Endodermal cell (in vitro differentiated cells): ENCODE results near the gene LHPP. TPM values are rescaled to one million over a fixed set of nuclear protein-coding genes. Genes with fewer than 3 reads are reported as not detected.

ENCODE experiments used
- DNase-seq: peaks from one replicate; pipeline ENCODE4 v3.0.0-alpha.2; 2017
- H3K27ac ChIP-seq: 2 replicates; pipeline ENCODE4 v1.5.1; 2013; ENCODE audit warnings: mild to moderate bottlenecking, low read depth, low read length, moderate library complexity
- H3K27me3 ChIP-seq: 2 replicates; pipeline ENCODE4 v1.6.1; 2013; ENCODE audit warnings: mild to moderate bottlenecking, low read length, moderate library complexity; ENCODE audit not compliant: insufficient read depth, control insufficient read depth, poor library complexity, severe bottlenecking
- H3K36me3 ChIP-seq: 2 replicates; pipeline ENCODE4 v1.7.0; 2013; ENCODE audit warnings: mild to moderate bottlenecking, low read length, moderate library complexity; ENCODE audit not compliant: control insufficient read depth, insufficient read depth
- H3K4me1 ChIP-seq: one replicate; pipeline ENCODE4 v1.7.0; 2013; ENCODE audit warnings: low read length; ENCODE audit not compliant: control insufficient read depth, insufficient read depth
- H3K4me3 ChIP-seq: 2 replicates; pipeline ENCODE4 v1.5.1; 2013; ENCODE audit warnings: mild to moderate bottlenecking, low read length, moderate library complexity
- H3K9ac ChIP-seq: 2 replicates; pipeline ENCODE4 v1.6.1; 2013; ENCODE audit warnings: mild to moderate bottlenecking, low read length, moderate library complexity; ENCODE audit not compliant: poor library complexity, severe bottlenecking; ENCODE audit errors: extremely low read depth
- H3K9me3 ChIP-seq: 2 replicates; pipeline ENCODE4 v1.6.1; 2013; ENCODE audit warnings: mild to moderate bottlenecking, low read length, moderate library complexity; ENCODE audit not compliant: control insufficient read depth
- H3K27ac Mint-ChIP-seq: 2 replicates; pipeline ENCODE4 v1.8.0; 2020; ENCODE audit warnings: mixed read lengths
- H3K27me3 Mint-ChIP-seq: 2 replicates; pipeline ENCODE4 v1.8.0; 2021; ENCODE audit warnings: mild to moderate bottlenecking, mixed read lengths; ENCODE audit not compliant: insufficient read depth
- H3K36me3 Mint-ChIP-seq: 2 replicates; pipeline ENCODE4 v1.8.0; 2020; ENCODE audit warnings: low read depth, mixed read lengths
- H3K4me1 Mint-ChIP-seq: 2 replicates; pipeline ENCODE4 v1.8.0; 2020; ENCODE audit warnings: mixed read lengths
- H3K4me3 Mint-ChIP-seq: 2 replicates; pipeline ENCODE4 v1.8.0; 2020; ENCODE audit warnings: mild to moderate bottlenecking, moderate library complexity, mixed read lengths
- H3K9me3 Mint-ChIP-seq: 2 replicates; pipeline ENCODE4 v1.8.0; 2020; ENCODE audit warnings: mild to moderate bottlenecking, mixed read lengths
- CTCF ChIP-seq: fragments of 200-600 bp; sonication (generic); conservative IDR thresholded peaks from 2 replicates; pipeline ENCODE4 v1.5.0; 2021; ENCODE audit warnings: antibody characterized with exemption, mild to moderate bottlenecking
- WGBS, 2 experiments: methylation state at CpG; one replicate each; pipeline versions ENCODE4 v1.1.5 to v1.1.7; 2013; ENCODE audit warnings: missing lambda C conversion rate in 2 of 2, mixed read lengths in 1 of 2; ENCODE audit not compliant: insufficient coverage in 1 of 2, insufficient read length in 1 of 2; 5-methylcytosine and 5-hydroxymethylcytosine counted together
- total RNA-seq, 2 donors: library from RNA; stranded (reverse); fragmentation: NEBNext Ultra II Directional in 1 of 2; extraction: Animal tissue kit (Norgen Biotek cat#: 25700) in 1 of 2; gene quantifications; 2 replicates in 1 of 2; 3 replicates in 1 of 2; pipeline ENCODE4 v1.2.1, GENCODE V29; 2021

Gene LHPP
- total RNA-seq, 2 donors from 2014 or later: 23.3 to 24.8 TPM

GRCh38 chr10:124537166-124537725 is 75.6 kb downstream of the LHPP start:
- no peak for TF ChIP-seq CTCF
- H3K9me3 ChIP-seq: no peaks in the 10 kb centered on the region
- peaks cover 8% of the 10 kb centered on the region for H3K4me1 Mint-ChIP-seq
- no peak for DNase-seq
- WGBS, 2 experiments: 90 to 92% methylated on average over 10 to 18 of the region's 18 CpGs
- no peak overlapping the region for H3K9ac ChIP-seq
- no peak overlapping the region for H3K4me3 Mint-ChIP-seq
- H3K36me3 Mint-ChIP-seq: no peaks in the 10 kb centered on the region
- H3K27me3 Mint-ChIP-seq: no peaks in the 10 kb centered on the region
- no peaks in the 10 kb centered on the region for H3K4me1 ChIP-seq
- H3K27me3 ChIP-seq: no peaks in the 10 kb centered on the region
- H3K9me3 Mint-ChIP-seq: no peaks in the 10 kb centered on the region
- H3K27ac ChIP-seq: no peak overlapping the region
- no peaks in the 10 kb centered on the region for H3K36me3 ChIP-seq
- no peak overlapping the region for H3K27ac Mint-ChIP-seq
- no peak overlapping the region for H3K4me3 ChIP-seq

GRCh38 chr10:124537891-124538290 is 76.3 kb downstream of the LHPP start:
- H3K27me3 Mint-ChIP-seq: no peaks in the 10 kb centered on the region
- H3K4me1 ChIP-seq: no peaks in the 10 kb centered on the region
- no peaks in the 10 kb centered on the region for H3K9me3 ChIP-seq
- no peak overlapping the region for H3K4me3 Mint-ChIP-seq
- H3K9me3 Mint-ChIP-seq: no peaks in the 10 kb centered on the region
- WGBS, 2 experiments: 71 to 84% methylated on average over 3 to 13 of the region's 13 CpGs
- H3K36me3 ChIP-seq: no peaks in the 10 kb centered on the region
- no peaks in the 10 kb centered on the region for H3K27me3 ChIP-seq
- DNase-seq: no peak
- H3K4me3 ChIP-seq: no peak overlapping the region
- H3K27ac Mint-ChIP-seq: no peak overlapping the region
- H3K36me3 Mint-ChIP-seq: no peaks in the 10 kb centered on the region
- TF ChIP-seq CTCF: no peak
- H3K4me1 Mint-ChIP-seq: peaks cover 8% of the 10 kb centered on the region
- no peak overlapping the region for H3K9ac ChIP-seq
- no peak overlapping the region for H3K27ac ChIP-seq

GRCh38 chr10:124538706-124539105 is 77.1 kb downstream of the LHPP start:
- H3K4me3 Mint-ChIP-seq: no peak overlapping the region
- Histone ChIP-seq H3K36me3 (no peaks in the 10 kb centered on the region), H3K9me3 (no peaks in the 10 kb centered on the region), H3K4me1 (no peaks in the 10 kb centered on the region), H3K27ac (no peak overlapping the region), H3K4me3 (no peak overlapping the region), H3K9ac (no peak overlapping the region), H3K27me3 (no peaks in the 10 kb centered on the region)
- H3K4me1 Mint-ChIP-seq: peaks cover 8% of the 10 kb centered on the region
- no peaks in the 10 kb centered on the region for H3K27me3 Mint-ChIP-seq
- no peaks in the 10 kb centered on the region for H3K9me3 Mint-ChIP-seq
- no peak overlapping the region for H3K27ac Mint-ChIP-seq
- no peaks in the 10 kb centered on the region for H3K36me3 Mint-ChIP-seq
- no peak for DNase-seq
- WGBS, 2 experiments: 81 to 92% methylated on average over 4 to 6 of the region's 6 CpGs
- no peak for TF ChIP-seq CTCF
